DND-41 (cell line): ENCODE measurements around the gene HES2.

Source experiments
- ATAC-seq: fragments of 200-7000 bp; cut with Tn5 transposase; 3 replicates; pipeline ENCODE4 v1.9.1; 2021; ENCODE audit warnings: low read depth; ENCODE audit not compliant: insufficient read depth
- DNase-seq: peaks from one replicate; pipeline ENCODE4 v3.0.0-alpha.2; 2020
- H2AFZ ChIP-seq: 2 replicates; pipeline ENCODE4 v1.6.0; 2012; ENCODE audit warnings: low read depth, low read length
- H3K27ac ChIP-seq: 2 replicates; pipeline ENCODE4 v1.5.1; 2012; ENCODE audit warnings: low read length, inconsistent platforms
- H3K27me3 ChIP-seq: fragments of 200-600 bp; sonication (generic); 2 replicates; pipeline ENCODE4 v1.6.0; 2012; ENCODE audit warnings: low read length, mild to moderate bottlenecking, inconsistent platforms; ENCODE audit not compliant: insufficient read depth, poor library complexity
- H3K36me3 ChIP-seq: 2 replicates; pipeline ENCODE4 v1.5.1; 2012; ENCODE audit warnings: low read length, inconsistent platforms; ENCODE audit not compliant: insufficient read depth
- H3K4me1 ChIP-seq: 2 replicates; pipeline ENCODE4 v1.5.1; 2012; ENCODE audit warnings: mild to moderate bottlenecking, low read length; ENCODE audit not compliant: insufficient read depth
- H3K4me2 ChIP-seq: 2 replicates; pipeline ENCODE4 v1.6.0; 2012; ENCODE audit warnings: mild to moderate bottlenecking, moderate library complexity, low read length, inconsistent platforms; ENCODE audit not compliant: insufficient read depth
- H3K4me3 ChIP-seq, 2 experiments: fragments of 200-600 bp in 1 of 2; shearing (Covaris generic) in 1 of 2; 2 replicates each; pipeline ENCODE4 v1.5.1; 2012 to 2016; ENCODE audit warnings: inconsistent platforms in 2 of 2, low read length in 2 of 2, mild to moderate bottlenecking in 2 of 2, low read depth in 1 of 2, moderate library complexity in 1 of 2
- H3K79me2 ChIP-seq: 2 replicates; pipeline ENCODE4 v1.6.0; 2012; ENCODE audit warnings: low read length, inconsistent platforms; ENCODE audit not compliant: insufficient read depth
- H3K9ac ChIP-seq: 2 replicates; pipeline ENCODE4 v1.6.0; 2012; ENCODE audit warnings: low read depth, mild to moderate bottlenecking, inconsistent platforms, low read length, moderate library complexity
- H3K9me3 ChIP-seq: 2 replicates; pipeline ENCODE4 v1.5.1; 2012; ENCODE audit warnings: low read length, moderate library complexity, mild to moderate bottlenecking, inconsistent platforms; ENCODE audit not compliant: insufficient read depth, severe bottlenecking
- H4K20me1 ChIP-seq: 2 replicates; pipeline ENCODE4 v1.6.0; 2012; ENCODE audit warnings: low read length; ENCODE audit not compliant: insufficient read depth
- EZH2 ChIP-seq: IDR thresholded peaks from 3 replicates; pipeline ENCODE4 v1.6.1; 2012; ENCODE audit warnings: borderline replicate concordance, low read depth, mild to moderate bottlenecking, moderate library complexity, low read length, inconsistent platforms; ENCODE audit not compliant: severe bottlenecking
- TF ChIP-seq, protein P1 (sequence below): IDR thresholded peaks from 2 replicates; pipeline ENCODE4 v1.5.1; 2012; ENCODE audit warnings: borderline replicate concordance, low read length, moderate library complexity, mild to moderate bottlenecking; ENCODE audit not compliant: poor library complexity, severe bottlenecking; ENCODE audit errors: extremely low read depth

The HES2 gene, protein sequence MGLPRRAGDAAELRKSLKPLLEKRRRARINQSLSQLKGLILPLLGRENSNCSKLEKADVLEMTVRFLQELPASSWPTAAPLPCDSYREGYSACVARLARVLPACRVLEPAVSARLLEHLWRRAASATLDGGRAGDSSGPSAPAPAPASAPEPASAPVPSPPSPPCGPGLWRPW

DNA sequence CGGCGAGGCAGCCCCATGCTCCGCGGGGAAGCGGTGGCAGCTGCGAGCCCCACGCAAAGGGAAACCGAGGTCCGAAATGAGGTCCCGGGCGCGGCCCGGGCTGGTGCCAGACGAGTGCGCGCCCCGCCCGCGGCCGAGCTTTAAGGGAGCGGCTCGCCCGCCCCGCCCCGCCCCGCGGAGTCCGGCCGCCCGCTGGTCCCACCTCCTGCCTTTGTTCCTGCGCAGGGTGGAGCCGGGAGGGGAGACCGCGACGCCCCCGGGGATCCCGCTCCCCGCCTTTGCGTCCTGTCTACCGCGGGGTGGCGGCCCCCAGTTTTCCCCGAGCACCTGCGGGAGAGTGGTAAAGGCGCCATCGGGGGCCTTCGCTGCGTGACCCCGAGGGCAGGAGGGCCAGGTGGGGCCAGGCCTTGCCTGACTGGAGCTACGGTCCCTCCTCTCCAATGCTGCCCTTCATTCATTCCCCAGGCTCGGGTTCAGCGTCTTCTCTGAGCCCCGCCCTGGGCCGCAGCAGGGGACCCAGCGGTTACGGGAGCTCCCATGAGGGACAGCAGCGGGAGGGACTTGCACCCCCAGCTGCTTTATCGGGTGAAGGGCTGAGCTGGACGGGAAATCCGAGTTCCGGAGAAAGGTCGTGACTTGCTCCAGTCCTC lies at the start of gene HES2:
TSS of gene HES2 (minus strand) at position 116 of the 650 bp plus-strand sequence. CDS start at position 17, 99 bp downstream.
- no peak within 1 kb of the TSS for H3K27ac ChIP-seq
- peaks cover 4% of the 10 kb centered on the region; the same call in 1 of the 2 replicates for H3K4me1 ChIP-seq
- H3K9ac ChIP-seq, result no peak within 1 kb of the TSS
- H4K20me1 ChIP-seq, result no peaks in the 10 kb centered on the region
- no peak for ATAC-seq
- TF ChIP-seq EZH2, result no peak
- TF ChIP-seq, protein P1, sequence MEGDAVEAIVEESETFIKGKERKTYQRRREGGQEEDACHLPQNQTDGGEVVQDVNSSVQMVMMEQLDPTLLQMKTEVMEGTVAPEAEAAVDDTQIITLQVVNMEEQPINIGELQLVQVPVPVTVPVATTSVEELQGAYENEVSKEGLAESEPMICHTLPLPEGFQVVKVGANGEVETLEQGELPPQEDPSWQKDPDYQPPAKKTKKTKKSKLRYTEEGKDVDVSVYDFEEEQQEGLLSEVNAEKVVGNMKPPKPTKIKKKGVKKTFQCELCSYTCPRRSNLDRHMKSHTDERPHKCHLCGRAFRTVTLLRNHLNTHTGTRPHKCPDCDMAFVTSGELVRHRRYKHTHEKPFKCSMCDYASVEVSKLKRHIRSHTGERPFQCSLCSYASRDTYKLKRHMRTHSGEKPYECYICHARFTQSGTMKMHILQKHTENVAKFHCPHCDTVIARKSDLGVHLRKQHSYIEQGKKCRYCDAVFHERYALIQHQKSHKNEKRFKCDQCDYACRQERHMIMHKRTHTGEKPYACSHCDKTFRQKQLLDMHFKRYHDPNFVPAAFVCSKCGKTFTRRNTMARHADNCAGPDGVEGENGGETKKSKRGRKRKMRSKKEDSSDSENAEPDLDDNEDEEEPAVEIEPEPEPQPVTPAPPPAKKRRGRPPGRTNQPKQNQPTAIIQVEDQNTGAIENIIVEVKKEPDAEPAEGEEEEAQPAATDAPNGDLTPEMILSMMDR, result no peak
- H3K4me2 ChIP-seq, result no peak within 1 kb of the TSS
- no peaks in the 10 kb centered on the region for H3K36me3 ChIP-seq
- no peaks in the 10 kb centered on the region for H3K9me3 ChIP-seq
- H3K79me2 ChIP-seq, result no peaks in the 10 kb centered on the region
- H3K27me3 ChIP-seq, result peaks cover 7% of the 10 kb centered on the region
- no peak within 1 kb of the TSS for H3K4me3 ChIP-seq
- H2AFZ ChIP-seq, result no peak within 1 kb of the TSS
- DNase-seq, result no peak

DNA sequence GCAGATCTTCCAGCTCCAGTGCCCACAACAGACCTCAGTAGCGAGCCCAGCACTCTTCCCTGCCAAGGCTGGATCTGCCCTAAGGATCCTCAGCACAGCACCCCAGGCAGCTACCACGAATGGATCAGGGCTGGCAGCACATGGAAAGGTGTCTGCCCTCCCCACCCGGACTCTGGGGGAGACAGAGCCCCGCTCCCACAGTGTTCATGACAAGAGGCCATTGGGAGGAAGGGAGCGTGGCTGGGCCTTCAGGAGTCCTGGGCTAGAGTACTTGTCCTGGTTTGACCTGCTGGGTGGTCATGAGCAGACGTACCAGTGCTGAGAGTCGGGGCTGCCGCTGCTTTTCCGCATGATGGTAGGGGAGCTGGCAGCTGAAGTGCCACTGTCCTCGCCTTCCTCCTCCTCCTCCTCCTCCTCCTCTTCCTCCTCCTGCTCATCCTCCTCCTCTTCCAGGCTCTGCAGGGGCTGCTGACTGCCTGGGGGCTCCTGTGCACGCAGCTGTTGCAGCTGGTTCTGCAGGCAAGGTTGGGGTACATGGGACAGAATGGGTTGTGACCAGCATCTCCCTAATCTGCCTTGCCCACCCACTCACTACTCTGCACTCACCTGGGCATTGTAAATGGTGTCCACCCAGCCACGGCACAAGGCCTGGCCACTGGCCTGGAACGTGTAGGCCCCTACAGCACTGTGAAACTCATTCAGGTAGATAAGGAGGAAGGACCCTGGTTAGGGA lies 49.2 kb upstream of the HES2 start:
- H4K20me1 ChIP-seq, result peaks cover 4% of the 10 kb centered on the region; the same call in 1 of the 2 replicates

DNA sequence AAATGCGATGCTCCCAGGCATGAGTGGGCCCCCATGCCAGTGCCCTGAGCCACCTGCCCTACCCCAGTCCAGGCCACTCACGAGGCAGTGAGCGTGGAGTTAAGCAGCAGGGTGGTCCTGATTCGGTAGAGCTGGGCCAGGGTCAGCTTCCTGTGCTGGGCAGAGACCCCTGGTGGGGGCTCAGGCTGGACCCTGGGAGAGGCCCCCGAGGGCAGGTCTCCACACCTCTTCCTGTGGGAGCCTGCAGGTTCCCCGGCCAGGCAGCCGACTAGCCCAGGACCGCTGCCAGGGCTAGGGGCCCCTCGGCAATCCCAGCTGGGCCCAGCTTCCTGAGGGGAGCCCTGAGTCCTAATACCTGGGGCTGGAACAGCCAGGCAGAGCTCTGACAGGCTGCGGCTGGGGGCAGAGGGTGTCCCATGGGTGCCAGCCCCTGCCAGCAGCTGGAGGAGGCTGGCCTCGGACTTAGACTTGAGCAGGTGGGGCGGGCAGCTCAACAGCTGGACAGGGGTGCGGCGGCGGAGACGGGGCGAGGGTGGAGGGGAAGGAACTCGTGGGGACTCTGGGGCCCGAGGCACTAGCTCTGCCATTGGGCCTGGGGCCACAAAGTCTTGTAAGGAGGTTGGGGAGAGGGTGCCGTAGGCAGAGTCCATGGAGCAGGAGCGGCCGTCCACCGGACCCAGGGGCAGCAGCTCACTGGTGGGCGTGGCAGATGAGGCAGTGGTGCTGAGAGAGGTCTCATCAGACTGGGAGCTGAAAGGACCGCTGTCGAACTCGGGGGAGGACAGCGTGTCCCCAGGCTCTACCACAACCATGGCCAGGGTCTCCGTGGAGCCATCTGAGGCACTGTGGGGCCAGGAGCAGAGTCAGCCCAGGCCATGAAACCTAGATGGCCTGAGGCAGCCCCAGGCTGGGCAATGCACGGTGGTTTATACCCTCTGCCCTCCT lies 48.3 kb upstream of the HES2 start:
- no peak for DNase-seq
- no peak overlapping the region for H3K27ac ChIP-seq
- no peak overlapping the region for H3K9ac ChIP-seq
- no peaks in the 10 kb centered on the region for H3K36me3 ChIP-seq
- TF ChIP-seq, protein P1, result no peak
- no peak for TF ChIP-seq EZH2
- peaks cover 13% of the 10 kb centered on the region for H3K27me3 ChIP-seq
- H3K4me3 ChIP-seq, result no peak overlapping the region
- no peaks in the 10 kb centered on the region for H3K9me3 ChIP-seq
- H2AFZ ChIP-seq, result no peak overlapping the region
- no peak for ATAC-seq
- no peaks in the 10 kb centered on the region for H3K79me2 ChIP-seq
- H4K20me1 ChIP-seq, result peaks cover 4% of the 10 kb centered on the region; the same call in 1 of the 2 replicates
- H3K4me1 ChIP-seq, result no peaks in the 10 kb centered on the region
- H3K4me2 ChIP-seq, result no peak overlapping the region

More for the DNA sequence above, 49.2 kb upstream of the HES2 start:
- H3K9me3 ChIP-seq, result no peaks in the 10 kb centered on the region
- no peaks in the 10 kb centered on the region for H3K36me3 ChIP-seq
- H3K79me2 ChIP-seq, result no peaks in the 10 kb centered on the region
- no peaks in the 10 kb centered on the region for H3K4me1 ChIP-seq
- no peak overlapping the region for H3K4me3 ChIP-seq
- ATAC-seq (no peak), DNase-seq (no peak)
- H2AFZ ChIP-seq, result no peak overlapping the region
- TF ChIP-seq EZH2, result no peak
- TF ChIP-seq, protein P1, result no peak
- H3K4me2 ChIP-seq, result no peak overlapping the region
- no peak overlapping the region for H3K27ac ChIP-seq
- no peak overlapping the region for H3K9ac ChIP-seq
- peaks cover 13% of the 10 kb centered on the region for H3K27me3 ChIP-seq
